Testis (tissue), 3 donors: ENCODE measurements around the gene ASB1. TPM values are rescaled to one million over a fixed set of nuclear protein-coding genes. Genes with fewer than 3 reads are reported as not detected.
"Not testable (repeated sequence)": the region's sequence is repeated elsewhere in the genome, so short reads cannot be mapped to it uniquely, and the experiment has no call there.

Experiments used
- DNase-seq: peaks from one replicate; pipeline ENCODE4 v3.0.0-alpha.2; 2019
- H3K27ac ChIP-seq, 2 donors: fragments of 200-600 bp; sonication (generic); one replicate each; pipeline ENCODE4 v1.5.1; 2019
- H3K27me3 ChIP-seq: fragments of 200-600 bp; sonication (generic); one replicate; pipeline ENCODE4 v1.5.1; 2019
- H3K36me3 ChIP-seq: fragments of 200-600 bp; sonication (generic); one replicate; pipeline ENCODE4 v1.5.1; 2017; ENCODE audit warnings: low read depth; ENCODE audit errors: missing control alignments
- H3K4me1 ChIP-seq: fragments of 200-600 bp; sonication (generic); one replicate; pipeline ENCODE4 v1.5.1; 2019
- H3K4me3 ChIP-seq, 2 donors: fragments of 200-600 bp; sonication (generic); one replicate each; pipeline ENCODE4 v1.5.1; 2017 to 2019
- H3K9me3 ChIP-seq: fragments of 200-600 bp; sonication (generic); one replicate; pipeline ENCODE4 v1.5.1; 2017
- CTCF ChIP-seq, 3 experiments: fragments of 450-650 bp in 2 of 3; fragments of 200-600 bp in 1 of 3; sonication (generic) in 1 of 3; IDR thresholded peaks; one replicate each; pipeline ENCODE4 v1.5.1; 2016 to 2019; ENCODE audit warnings: antibody characterized with exemption in 3 of 3, mild to moderate bottlenecking in 2 of 3, moderate library complexity in 1 of 3
- POLR2A ChIP-seq: fragments of 450-650 bp; IDR thresholded peaks from one replicate; pipeline ENCODE4 v1.6.1; 2017; ENCODE audit warnings: antibody characterized with exemption, mild to moderate bottlenecking, moderate library complexity
- WGBS, 2 donors: methylation state at CpG; one replicate each; pipeline ENCODE4 v1.1.5; 2018; 5-methylcytosine and 5-hydroxymethylcytosine counted together
- intact Hi-C: fragments of 100-400 bp; cut with DNase I; formaldehyde crosslinking; loops from one replicate; pipeline ENCODE4 v1.15.1; 2023; ENCODE audit warnings: low total_unique reads
- polyA plus RNA-seq: library from polyadenylated mRNA; stranded (reverse); fragments of 350-450 nt; fragmentation: Illumina TruSeq; extraction: RNeasy Lipid Tissue Mini Kit (QIAGEN cat#74804); gene quantifications from one replicate; pipeline ENCODE4 v1.2.3, GENCODE V29; 2014; ENCODE audit warnings: low read depth, low replicate concordance; ENCODE audit not compliant: insufficient read depth
- total RNA-seq, 2 donors: library from RNA; depleted of rRNA; stranded (reverse); fragments of >200 nt; gene quantifications; one replicate each; pipeline ENCODE4 v1.2.3, GENCODE V29; 2016

The ASB1 gene
- total and polyA plus RNA-seq, 3 donors from 2014 or later = 31.4 to 52.5 (median 41.9) TPM

DNA sequence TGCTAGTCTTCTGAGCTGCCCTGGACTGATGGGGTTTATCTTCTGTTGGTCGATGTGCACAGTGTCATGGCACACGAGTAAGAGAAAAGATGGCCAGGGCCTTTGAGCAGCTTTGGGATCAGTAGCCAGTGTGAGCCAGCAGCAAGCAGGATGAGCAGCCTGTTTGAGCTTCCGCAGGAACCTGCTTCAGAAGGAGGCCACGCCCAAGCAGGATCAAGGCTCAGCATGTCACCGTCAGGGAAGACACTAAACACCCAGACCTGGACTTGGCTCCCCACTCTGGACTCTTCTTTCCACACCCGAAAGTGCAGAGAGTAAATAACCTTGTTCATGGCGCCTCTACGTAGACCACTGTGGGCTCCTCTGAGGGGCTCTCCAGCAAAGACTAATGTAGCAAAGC is 25.2 kb upstream of the ASB1 start:
- H3K36me3 ChIP-seq = no peaks in the 10 kb centered on the region
- H3K4me3 ChIP-seq = no peak overlapping the region
- WGBS, 2 donors = 90 to 93% methylated on average over 8 of the region's 8 CpGs
- H3K4me1 ChIP-seq = no peaks in the 10 kb centered on the region
- H3K27ac ChIP-seq = no peak overlapping the region
- H3K27me3 ChIP-seq = no peaks in the 10 kb centered on the region
- H3K9me3 ChIP-seq = no peaks in the 10 kb centered on the region
- DNase-seq = no peak
- TF ChIP-seq CTCF (IDR thresholded peaks at IDR 0.05) = no peak
- no peak for TF ChIP-seq POLR2A
- intact Hi-C loops = no loop called here

DNA sequence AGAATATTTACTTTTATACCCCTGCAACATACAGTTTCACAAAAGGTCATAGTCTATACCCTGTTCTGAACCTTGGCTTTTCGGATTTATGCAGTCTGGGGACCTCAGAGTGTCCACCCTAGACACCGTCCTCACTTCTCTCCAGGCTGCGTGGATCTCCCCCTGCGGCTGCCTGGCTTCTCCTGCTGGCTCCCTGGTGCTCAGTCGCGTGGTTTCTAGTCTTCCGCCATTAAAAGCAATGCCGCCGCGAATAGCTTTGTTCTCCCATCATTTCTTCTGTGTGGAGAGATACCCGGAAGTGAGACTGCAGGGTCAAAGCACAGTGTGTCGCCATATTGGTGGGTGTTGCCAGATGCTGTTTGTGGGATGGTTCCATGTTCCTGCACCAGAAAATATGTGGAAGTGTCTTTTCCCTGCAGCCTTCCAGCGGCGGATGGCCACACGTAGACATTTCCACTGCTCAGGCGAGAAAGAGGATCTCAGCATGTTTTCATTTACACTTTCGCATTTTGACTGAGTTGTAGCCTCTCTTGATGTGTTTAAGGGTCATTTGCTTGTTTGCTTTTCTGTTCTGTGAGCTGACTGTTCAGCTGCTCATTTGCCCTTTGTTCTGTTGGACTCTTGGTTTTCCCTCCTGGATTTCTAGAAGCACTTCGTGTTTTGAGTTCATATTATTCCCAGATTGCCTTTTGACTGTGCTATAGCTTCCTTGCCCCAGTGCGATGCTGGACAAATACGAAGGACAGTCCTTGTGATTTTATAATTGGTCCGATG is 22.9 kb upstream of the ASB1 start:
- no peaks in the 10 kb centered on the region for H3K4me1 ChIP-seq
- no peaks in the 10 kb centered on the region for H3K27me3 ChIP-seq
- H3K27ac ChIP-seq = no peak overlapping the region
- intact Hi-C loops = no loop called here
- no peak for DNase-seq
- H3K4me3 ChIP-seq = peak overlapping the region; percentile 0 to 4
- TF ChIP-seq CTCF (IDR thresholded peaks at IDR 0.05) (no peak), POLR2A (no peak)
- no peaks in the 10 kb centered on the region for H3K9me3 ChIP-seq
- 65 to 74% methylated on average over 21 of the region's 21 CpGs for WGBS, 2 donors
- H3K36me3 ChIP-seq = no peaks in the 10 kb centered on the region

DNA sequence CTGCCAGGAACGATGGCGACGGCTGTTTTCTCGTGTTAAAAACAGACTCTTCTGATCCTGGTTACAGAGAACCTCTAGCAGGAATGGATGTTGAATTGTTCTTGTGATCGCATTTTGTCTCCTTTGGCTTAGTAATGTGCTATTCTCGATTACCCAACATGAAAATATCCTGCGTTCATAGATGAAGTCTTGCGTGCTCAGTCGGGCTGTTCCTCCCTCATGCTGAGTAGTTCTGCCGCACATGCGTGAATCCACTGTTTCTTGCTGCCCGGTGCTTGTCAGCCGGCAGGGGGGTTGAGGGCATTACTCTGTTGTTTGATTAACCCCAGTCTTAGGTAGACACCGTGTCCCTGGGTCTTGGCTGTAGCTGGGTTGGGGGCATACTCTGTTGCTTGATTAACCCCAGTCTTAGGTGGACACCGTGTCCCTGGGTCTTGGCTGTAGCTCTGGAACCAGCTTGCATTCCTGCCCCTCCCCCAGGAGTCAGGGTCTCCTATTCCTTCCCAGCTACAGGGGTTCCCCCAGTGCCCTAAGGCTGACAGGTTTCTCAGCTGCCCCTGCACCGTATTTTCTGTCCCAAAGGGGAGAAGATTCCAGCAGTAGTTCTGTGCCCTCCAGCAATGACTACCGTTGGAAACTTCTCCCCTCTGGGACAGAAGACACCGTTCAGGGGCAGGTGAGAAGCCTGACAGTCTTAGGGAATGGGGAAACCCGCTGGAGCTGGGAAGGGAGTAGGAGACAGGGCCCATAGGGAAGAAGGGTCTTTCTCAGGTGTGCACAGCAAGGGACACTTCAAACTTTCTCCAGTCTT is 22.1 kb upstream of the ASB1 start:
- no peaks in the 10 kb centered on the region for H3K36me3 ChIP-seq
- no peaks in the 10 kb centered on the region for H3K4me1 ChIP-seq
- 54 to 66% methylated on average over 17 to 19 of the region's 19 CpGs for WGBS, 2 donors
- TF ChIP-seq POLR2A = no peak
- no peak for TF ChIP-seq CTCF (IDR thresholded peaks at IDR 0.05)
- no peak for DNase-seq
- no peaks in the 10 kb centered on the region for H3K9me3 ChIP-seq
- no peaks in the 10 kb centered on the region for H3K27me3 ChIP-seq
- peak overlapping the region in 1 of 2 donors; percentile 0 for H3K4me3 ChIP-seq
- no peak overlapping the region for H3K27ac ChIP-seq
- intact Hi-C loops = no loop called here

DNA sequence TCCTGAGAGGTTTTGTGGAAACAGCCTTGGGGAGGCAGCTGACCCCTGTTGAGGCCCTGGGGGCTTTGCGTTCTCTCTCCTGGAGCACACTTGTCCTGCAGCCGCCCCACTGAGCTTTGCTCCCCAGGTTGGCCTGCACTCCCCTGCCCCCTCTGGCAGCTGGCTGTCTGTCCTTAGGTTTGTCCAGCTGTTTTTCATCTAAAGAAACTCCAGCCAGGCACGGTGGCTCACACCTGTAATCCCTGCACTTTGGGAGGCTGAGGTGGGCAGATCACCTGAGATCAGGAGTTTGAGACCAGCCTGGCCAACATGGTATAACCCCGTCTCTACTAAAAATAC is 21.5 kb upstream of the ASB1 start:
- H3K27me3 ChIP-seq, DNase-seq, H3K27ac ChIP-seq, H3K9me3 ChIP-seq, H3K36me3 ChIP-seq, intact Hi-C loops, H3K4me3 ChIP-seq, H3K4me1 ChIP-seq: not testable (repeated sequence)
- WGBS, 2 donors = 89 to 90% methylated on average over 4 of the region's 4 CpGs

GRCh38 chr2:238406221-238406997 is 20.3 kb upstream of the ASB1 start:
- intact Hi-C loops = no loop called here
- Histone ChIP-seq H3K4me3 (no peak overlapping the region), H3K4me1 (no peaks in the 10 kb centered on the region), H3K27me3 (no peaks in the 10 kb centered on the region), H3K36me3 (no peaks in the 10 kb centered on the region), H3K9me3 (no peaks in the 10 kb centered on the region), H3K27ac (peak overlapping the region in 1 of 2 donors; percentile 1)
- no peak for TF ChIP-seq CTCF (IDR thresholded peaks at IDR 0.05)
- TF ChIP-seq POLR2A = no peak
- no peak for DNase-seq
- WGBS, 2 donors = 78 to 92% methylated on average over 13 to 20 of the region's 20 CpGs
